Measurements from ENCODE around the gene TLR1. TPM values are rescaled to one million over a fixed set of nuclear protein-coding genes. Genes with fewer than 3 reads are reported as not detected.

Gene TLR1
- total and polyA plus RNA-seq, 2 donors from 2014 or later, result 1.8 to 18.0 TPM

GRCh38 chr4:38805530-38806145 lies 1.0 kb upstream of the TLR1 start:
- intact Hi-C loops (cut with DNase I), result no loop called here
- peaks cover 0 to 6% (median 3%) of the 10 kb centered on the region in 3 donors for H3K4me1 ChIP-seq (ENCODE audit: control insufficient read depth in 2 of 3, insufficient read depth in 2 of 3, low read depth in 1 of 3, low read length in 3 of 3)
- peak overlapping the region in 1 of 3 donors; percentile 49 for H3K9ac ChIP-seq (ENCODE audit: low read length in 3 of 3)
- no peaks in the 10 kb centered on the region for H3K36me3 ChIP-seq (ENCODE audit: control insufficient read depth in 2 of 3, insufficient read depth in 3 of 3, low read length in 3 of 3)
- DNase-seq (peak in 1 of 5 donors; percentile 26), FAIRE-seq (no peak)
- peak overlapping the region; percentile 6 to 51 for H3K27ac ChIP-seq (ENCODE audit: low read depth in 2 of 2, low read length in 2 of 2)
- H3K9me3 ChIP-seq (ENCODE audit: control insufficient read depth in 2 of 3, insufficient read depth in 1 of 3, low read length in 3 of 3), result no peaks in the 10 kb centered on the region
- peak overlapping the region in 2 of 3 donors; percentile 28 to 45 for H3K4me3 ChIP-seq (ENCODE audit: low read length in 3 of 3)
- no peaks in the 10 kb centered on the region for H3K27me3 ChIP-seq (ENCODE audit: control insufficient read depth, insufficient read depth, low read length)
- TF ChIP-seq CTCF (IDR thresholded peaks at IDR 0.05; ENCODE audit: borderline replicate concordance, extremely low read depth, insufficient read depth), result no peak

- H3K9ac ChIP-seq (ENCODE audit: low read length in 3 of 3), result peak overlapping the region in 2 of 3 donors; percentile 45 to 55
- no peaks in the 10 kb centered on the region for H3K9me3 ChIP-seq (ENCODE audit: control insufficient read depth in 2 of 3, insufficient read depth in 1 of 3, low read length in 3 of 3)
- H3K27ac ChIP-seq (ENCODE audit: low read depth in 2 of 2, low read length in 2 of 2), result peak overlapping the region; percentile 46 to 59
- no peak for TF ChIP-seq CTCF (IDR thresholded peaks at IDR 0.05; ENCODE audit: borderline replicate concordance, extremely low read depth, insufficient read depth)
- peak in 2 of 5 donors; percentile 7 to 10 for DNase-seq
- no peaks in the 10 kb centered on the region for H3K27me3 ChIP-seq (ENCODE audit: control insufficient read depth, insufficient read depth, low read length)
- H3K36me3 ChIP-seq (ENCODE audit: control insufficient read depth in 2 of 3, insufficient read depth in 3 of 3, low read length in 3 of 3), result peaks cover 0 to 5% (median 0%) of the 10 kb centered on the region in 3 donors
- no peak for FAIRE-seq
- H3K4me1 ChIP-seq (ENCODE audit: control insufficient read depth in 2 of 3, insufficient read depth in 2 of 3, low read depth in 1 of 3, low read length in 3 of 3), result peaks cover 0 to 6% (median 3%) of the 10 kb centered on the region in 3 donors
- intact Hi-C loops (cut with DNase I), result no loop called here
- peak overlapping the region; percentile 16 to 66 (median 45) for H3K4me3 ChIP-seq (ENCODE audit: low read length in 3 of 3)
Measured at GRCh38 chr4:38803833-38804653, 548 bp downstream of the TLR1 start.

- Histone ChIP-seq H3K4me1 (ENCODE audit: control insufficient read depth in 2 of 3, insufficient read depth in 2 of 3, low read depth in 1 of 3, low read length in 3 of 3) (peaks cover 0 to 6% (median 3%) of the 10 kb centered on the region in 3 donors), H3K27me3 (ENCODE audit: control insufficient read depth, insufficient read depth, low read length) (no peaks in the 10 kb centered on the region), H3K9ac (ENCODE audit: low read length in 3 of 3) (no peak overlapping the region), H3K4me3 (ENCODE audit: low read length in 3 of 3) (peak overlapping the region in 2 of 3 donors; percentile 11 to 45), H3K36me3 (ENCODE audit: control insufficient read depth in 2 of 3, insufficient read depth in 3 of 3, low read length in 3 of 3) (peaks cover 0 to 6% (median 0%) of the 10 kb centered on the region in 3 donors), H3K27ac (ENCODE audit: low read depth in 2 of 2, low read length in 2 of 2) (no peak overlapping the region), H3K9me3 (ENCODE audit: control insufficient read depth in 2 of 3, insufficient read depth in 1 of 3, low read length in 3 of 3) (no peaks in the 10 kb centered on the region)
- FAIRE-seq (no peak), DNase-seq (no peak)
- no peak for TF ChIP-seq CTCF (IDR thresholded peaks at IDR 0.05; ENCODE audit: borderline replicate concordance, extremely low read depth, insufficient read depth)
- intact Hi-C loops (cut with DNase I), result no loop called here
Measured at GRCh38 chr4:38802561-38803355, 1.8 kb downstream of the TLR1 start.

Measured in kidney (tissue), 14 donors.